K562 (cell line): Measurements from ENCODE around the gene CUTA. TPM values are rescaled to one million over a fixed set of nuclear protein-coding genes. Genes with fewer than 3 reads are reported as not detected.

Source experiments
- CHD7 ChIP-seq: fragments of 200-600 bp; sonication (generic); IDR thresholded peaks from one replicate; pipeline ENCODE4 v1.6.1; 2012; ENCODE audit warnings: mild to moderate bottlenecking, low read depth, low read length, inconsistent platforms
- FOXA1 ChIP-seq: fragments of 450-650 bp; IDR thresholded peaks from 2 replicates; pipeline ENCODE4 v1.6.1; 2016; ENCODE audit warnings: mild to moderate bottlenecking, borderline replicate concordance
- MBD1 ChIP-seq: fragments of 250-450 bp; sonication (Bioruptor Pico); IDR thresholded peaks from 2 replicates; pipeline ENCODE4 v1.8.0; 2022; ENCODE audit warnings: inconsistent platforms
- SAP30 ChIP-seq: fragments of 200-600 bp; sonication (generic); IDR thresholded peaks from 2 replicates; pipeline ENCODE4 v1.6.1; 2012; ENCODE audit warnings: borderline replicate concordance, low read depth, mild to moderate bottlenecking, moderate library complexity, low read length, control low read depth, inconsistent platforms; ENCODE audit not compliant: insufficient read depth, poor library complexity, severe bottlenecking
- SMAD3 ChIP-seq: fragments of 450-650 bp; formaldehyde crosslinking; conservative IDR thresholded peaks from 2 replicates; pipeline ENCODE4 v1.4.0; 2020; ENCODE audit warnings: mild to moderate bottlenecking
- SP1 ChIP-seq: sonication (generic); formaldehyde crosslinking; IDR thresholded peaks from 2 replicates; pipeline ENCODE4 v1.8.1; 2022; ENCODE audit warnings: mild to moderate bottlenecking, missing genetic modification reagents
- ZFP36 ChIP-seq: fragments of 150-350 bp; IDR thresholded peaks from 2 replicates; pipeline ENCODE4 v1.6.1; 2018; ENCODE audit warnings: low read length, low read depth; ENCODE audit not compliant: partially characterized antibody
- polyA plus RNA-seq, 8 experiments: library from polyadenylated mRNA; depleted of rRNA in 4 of 8; stranded (reverse) in 5 of 8; unstranded in 3 of 8; fragments of >200 nt; fragmentation: Nextera tagmentation in 2 of 8; fragmentation: Illumina TruSeq in 1 of 8; extraction: Ambion mirVana in 2 of 8; extraction: Trizol in 1 of 8; gene quantifications; 2 replicates each; pipeline versions ENCODE4 v1.2.1 to v1.2.3, GENCODE V29; 2011 to 2014; ENCODE audit warnings: inconsistent platforms in 1 of 8, missing spikeins in 1 of 8
- total RNA-seq, 7 experiments: library from RNA; depleted of rRNA in 6 of 7; stranded (reverse); fragments of >200 nt in 6 of 7; fragmentation: Illumina TruSeq in 2 of 7; extraction: Trizol in 2 of 7; gene quantifications; 2 replicates each; pipeline versions ENCODE4 v1.2.1 to v1.2.3, GENCODE V29; 2011 to 2021; ENCODE audit warnings: low replicate concordance in 1 of 7
- TF ChIP-seq, protein P1 (sequence below): fragments of 250-450 bp; sonication (Bioruptor Pico); IDR thresholded peaks from 2 replicates; pipeline ENCODE4 v1.4.0; 2020; ENCODE audit warnings: mild to moderate bottlenecking, moderate library complexity

The CUTA gene
- total and polyA plus RNA-seq, 9 of the 15 experiments (the other 6 are each of a cell fraction or from before 2014, with no cell fraction given), result 166 to 682 (median 310) TPM

- TF ChIP-seq MBD1 (CRISPR knock-in tag), result no peak
- TF ChIP-seq SMAD3 (CRISPR knock-in tag), result no peak
- TF ChIP-seq ZFP36, result no peak
- TF ChIP-seq SAP30, result peak; percentile 77
- peak; percentile 77 for TF ChIP-seq SP1 (CRISPR knock-in tag)
- no peak for TF ChIP-seq FOXA1
- TF ChIP-seq, protein P1, sequence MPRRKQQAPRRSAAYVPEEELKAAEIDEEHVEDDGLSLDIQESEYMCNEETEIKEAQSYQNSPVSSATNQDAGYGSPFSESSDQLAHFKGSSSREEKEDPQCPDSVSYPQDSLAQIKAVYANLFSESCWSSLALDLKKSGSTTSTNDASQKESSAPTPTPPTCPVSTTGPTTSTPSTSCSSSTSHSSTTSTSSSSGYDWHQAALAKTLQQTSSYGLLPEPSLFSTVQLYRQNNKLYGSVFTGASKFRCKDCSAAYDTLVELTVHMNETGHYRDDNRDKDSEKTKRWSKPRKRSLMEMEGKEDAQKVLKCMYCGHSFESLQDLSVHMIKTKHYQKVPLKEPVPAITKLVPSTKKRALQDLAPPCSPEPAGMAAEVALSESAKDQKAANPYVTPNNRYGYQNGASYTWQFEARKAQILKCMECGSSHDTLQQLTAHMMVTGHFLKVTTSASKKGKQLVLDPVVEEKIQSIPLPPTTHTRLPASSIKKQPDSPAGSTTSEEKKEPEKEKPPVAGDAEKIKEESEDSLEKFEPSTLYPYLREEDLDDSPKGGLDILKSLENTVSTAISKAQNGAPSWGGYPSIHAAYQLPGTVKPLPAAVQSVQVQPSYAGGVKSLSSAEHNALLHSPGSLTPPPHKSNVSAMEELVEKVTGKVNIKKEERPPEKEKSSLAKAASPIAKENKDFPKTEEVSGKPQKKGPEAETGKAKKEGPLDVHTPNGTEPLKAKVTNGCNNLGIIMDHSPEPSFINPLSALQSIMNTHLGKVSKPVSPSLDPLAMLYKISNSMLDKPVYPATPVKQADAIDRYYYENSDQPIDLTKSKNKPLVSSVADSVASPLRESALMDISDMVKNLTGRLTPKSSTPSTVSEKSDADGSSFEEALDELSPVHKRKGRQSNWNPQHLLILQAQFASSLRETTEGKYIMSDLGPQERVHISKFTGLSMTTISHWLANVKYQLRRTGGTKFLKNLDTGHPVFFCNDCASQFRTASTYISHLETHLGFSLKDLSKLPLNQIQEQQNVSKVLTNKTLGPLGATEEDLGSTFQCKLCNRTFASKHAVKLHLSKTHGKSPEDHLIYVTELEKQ (CRISPR knock-in tag), result no peak
- no peak for TF ChIP-seq CHD7
These were observed 8.0 kb upstream of the CUTA start (continued) for GRCh38 chr6:33425668-33426577.
